ENCODE data around the gene GALNT13. TPM values are rescaled to one million over a fixed set of nuclear protein-coding genes. Genes with fewer than 3 reads are reported as not detected.

The GALNT13 gene
- total and polyA plus RNA-seq, 2 of the 13 experiments (the other 11 are each of a cell fraction or from before 2014, with no cell fraction given) = 1.3 to 5.0 TPM

DNA sequence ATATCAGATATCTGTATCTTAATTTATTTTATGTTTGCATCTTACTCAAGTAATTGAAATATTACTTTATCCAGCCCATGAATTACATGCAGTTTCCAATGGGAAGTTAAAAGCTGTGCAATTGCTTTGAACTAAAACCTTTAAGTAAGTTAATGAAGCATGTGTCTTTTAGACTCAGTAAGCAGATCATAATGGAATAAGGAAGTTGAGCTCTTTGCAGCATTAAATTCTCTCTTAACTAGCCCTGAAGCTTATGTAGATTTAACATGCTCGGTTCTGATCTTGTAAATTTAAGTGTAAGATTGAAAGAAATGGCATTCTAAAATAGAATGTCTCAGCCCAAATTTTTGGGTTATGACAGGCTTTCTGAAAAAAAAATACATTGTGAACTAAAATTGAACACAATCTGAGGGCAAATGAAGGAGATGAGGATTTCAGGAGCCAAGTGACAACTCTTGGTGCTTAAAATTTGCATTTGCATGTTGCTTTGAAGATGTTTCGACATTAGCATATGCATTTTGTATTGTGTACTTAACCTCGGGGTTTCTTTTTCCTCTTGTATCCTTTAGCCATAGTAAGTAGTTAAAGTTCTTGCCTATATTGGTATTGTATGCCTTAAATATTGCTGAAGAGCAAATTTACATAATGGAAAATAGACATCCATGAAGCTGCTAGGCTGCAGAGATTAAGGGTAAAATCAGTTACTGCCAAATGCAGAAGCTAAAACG is 529.0 kb downstream of the GALNT13 start:
- no peaks in the 10 kb centered on the region for H3K27me3 ChIP-seq (ENCODE audit: control insufficient read depth in 1 of 2, insufficient read depth in 2 of 2, low read length in 2 of 2)
- H4K20me1 ChIP-seq (ENCODE audit: insufficient read depth, low read length) = no peaks in the 10 kb centered on the region
- H3K9me3 ChIP-seq (ENCODE audit: low read length) = no peaks in the 10 kb centered on the region
- WGBS (ENCODE audit: low lambda C conversion rate) = 6% methylated on average over 4 of the region's 4 CpGs
- no TSS peak for BruUV-seq (replicated peaks)
- DNase-seq (ENCODE audit: low spot score) (no peak), FAIRE-seq (no peak), ATAC-seq (no peak)
- H2AFZ ChIP-seq (ENCODE audit: low read length) = no peak overlapping the region
- POLR2A ChIA-PET = no interaction called here
- H3K9ac ChIP-seq (ENCODE audit: insufficient read depth, low read depth, low read length) = no peak overlapping the region
- TF ChIP-seq KDM6A (CRISPR knock-in tag; IDR thresholded peaks at IDR 0.05; ENCODE audit: low read depth) = no peak
- TF ChIP-seq, protein P1, sequence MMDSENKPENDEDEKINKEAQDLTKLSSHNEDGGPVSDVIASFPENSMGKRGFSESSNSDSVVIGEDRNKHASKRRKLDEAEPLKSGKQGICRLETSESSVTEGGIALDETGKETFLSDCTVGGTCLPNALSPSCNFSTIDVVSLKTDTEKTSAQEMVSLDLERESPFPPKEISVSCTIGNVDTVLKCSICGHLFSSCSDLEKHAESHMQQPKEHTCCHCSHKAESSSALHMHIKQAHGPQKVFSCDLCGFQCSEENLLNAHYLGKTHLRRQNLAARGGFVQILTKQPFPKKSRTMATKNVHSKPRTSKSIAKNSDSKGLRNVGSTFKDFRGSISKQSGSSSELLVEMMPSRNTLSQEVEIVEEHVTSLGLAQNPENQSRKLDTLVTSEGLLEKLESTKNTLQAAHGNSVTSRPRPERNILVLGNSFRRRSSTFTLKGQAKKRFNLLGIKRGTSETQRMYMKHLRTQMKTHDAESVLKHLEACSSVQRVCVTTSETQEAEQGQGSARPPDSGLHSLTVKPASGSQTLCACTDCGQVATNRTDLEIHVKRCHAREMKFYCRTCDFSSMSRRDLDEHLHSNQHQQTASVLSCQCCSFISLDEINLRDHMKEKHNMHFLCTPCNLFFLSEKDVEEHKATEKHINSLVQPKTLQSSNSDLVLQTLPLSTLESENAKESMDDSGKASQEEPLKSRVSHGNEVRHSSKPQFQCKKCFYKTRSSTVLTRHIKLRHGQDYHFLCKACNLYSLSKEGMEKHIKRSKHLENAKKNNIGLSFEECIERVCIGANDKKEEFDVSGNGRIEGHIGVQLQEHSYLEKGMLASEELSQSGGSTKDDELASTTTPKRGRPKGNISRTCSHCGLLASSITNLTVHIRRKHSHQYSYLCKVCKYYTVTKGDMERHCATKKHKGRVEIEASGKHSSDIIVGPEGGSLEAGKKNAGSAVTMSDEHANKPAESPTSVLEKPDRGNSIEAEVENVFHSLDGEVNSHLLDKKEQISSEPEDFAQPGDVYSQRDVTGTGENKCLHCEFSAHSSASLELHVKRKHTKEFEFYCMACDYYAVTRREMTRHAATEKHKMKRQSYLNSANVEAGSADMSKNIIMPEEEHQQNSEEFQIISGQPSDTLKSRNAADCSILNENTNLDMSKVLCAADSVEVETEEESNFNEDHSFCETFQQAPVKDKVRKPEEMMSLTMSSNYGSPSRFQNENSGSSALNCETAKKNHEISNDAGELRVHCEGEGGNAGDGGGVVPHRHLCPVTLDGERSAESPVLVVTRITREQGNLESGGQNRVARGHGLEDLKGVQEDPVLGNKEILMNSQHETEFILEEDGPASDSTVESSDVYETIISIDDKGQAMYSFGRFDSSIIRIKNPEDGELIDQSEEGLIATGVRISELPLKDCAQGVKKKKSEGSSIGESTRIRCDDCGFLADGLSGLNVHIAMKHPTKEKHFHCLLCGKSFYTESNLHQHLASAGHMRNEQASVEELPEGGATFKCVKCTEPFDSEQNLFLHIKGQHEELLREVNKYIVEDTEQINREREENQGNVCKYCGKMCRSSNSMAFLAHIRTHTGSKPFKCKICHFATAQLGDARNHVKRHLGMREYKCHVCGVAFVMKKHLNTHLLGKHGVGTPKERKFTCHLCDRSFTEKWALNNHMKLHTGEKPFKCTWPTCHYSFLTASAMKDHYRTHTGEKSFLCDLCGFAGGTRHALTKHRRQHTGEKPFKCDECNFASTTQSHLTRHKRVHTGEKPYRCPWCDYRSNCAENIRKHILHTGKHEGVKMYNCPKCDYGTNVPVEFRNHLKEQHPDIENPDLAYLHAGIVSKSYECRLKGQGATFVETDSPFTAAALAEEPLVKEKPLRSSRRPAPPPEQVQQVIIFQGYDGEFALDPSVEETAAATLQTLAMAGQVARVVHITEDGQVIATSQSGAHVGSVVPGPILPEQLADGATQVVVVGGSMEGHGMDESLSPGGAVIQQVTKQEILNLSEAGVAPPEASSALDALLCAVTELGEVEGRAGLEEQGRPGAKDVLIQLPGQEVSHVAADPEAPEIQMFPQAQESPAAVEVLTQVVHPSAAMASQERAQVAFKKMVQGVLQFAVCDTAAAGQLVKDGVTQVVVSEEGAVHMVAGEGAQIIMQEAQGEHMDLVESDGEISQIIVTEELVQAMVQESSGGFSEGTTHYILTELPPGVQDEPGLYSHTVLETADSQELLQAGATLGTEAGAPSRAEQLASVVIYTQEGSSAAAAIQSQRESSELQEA (CRISPR knock-in tag; IDR thresholded peaks at IDR 0.05; ENCODE audit: not compliant biosample characterization) = no peak
- no peak for TF ChIP-seq PHF8 (CRISPR knock-in tag; IDR thresholded peaks at IDR 0.05)
- TF ChIP-seq SP2 (CRISPR knock-in tag; IDR thresholded peaks at IDR 0.05) = no peak
- H3K79me2 ChIP-seq (ENCODE audit: insufficient read depth, low read length) = no peaks in the 10 kb centered on the region
- H3K4me1 ChIP-seq (ENCODE audit: insufficient read depth, low read length) = peaks cover 11% of the 10 kb centered on the region
- in situ Hi-C loops (cut with HindIII; ENCODE audit: extremely low pct_ligation_motif_present, low pct_unique_long_range_greater_than_20kb) (no loop called here), intact Hi-C loops (cut with micrococcal nuclease; ENCODE audit: unreplicated experiment) (loop anchor here (5.0 to 10.0 kb wide), 2 partner anchors 224 to 287 kb away; no protein-coding TSS in a partner anchor)
- H3K36me3 ChIP-seq (replicated peaks in 1 of 2; ENCODE audit: control insufficient read depth in 1 of 2, insufficient read depth in 2 of 2, low read length in 2 of 2) = no peaks in the 10 kb centered on the region
- H3K4me2 ChIP-seq (ENCODE audit: low read depth, low read length) = no peak overlapping the region
- CTCF ChIA-PET (ENCODE audit: low intra/inter-chr PET ratio, low total read pairs) = no interaction called here
- H3K4me3 ChIP-seq (replicated peaks in 1 of 3; ENCODE audit: insufficient read depth in 1 of 3, low read depth in 2 of 3, low read length in 3 of 3) = no peak overlapping the region
- H3K27ac ChIP-seq (ENCODE audit: extremely low read length, insufficient read depth, low read length) = no peak overlapping the region
